ENCODE results near the gene TNXB.
"Not testable (repeated sequence)": the region's sequence is repeated elsewhere in the genome, so short reads cannot be mapped to it uniquely, and the experiment has no call there.

The TNXB gene

GRCh38 chr6:32109114-32109764 lies at the start of gene TNXB:
TNXB (minus strand) TSS chr6:32109338; CDS start chr6:32098198, 11,140 bp downstream.
- no peak for DNase-seq (ENCODE audit: low spot score)

GRCh38 chr6:32158052-32158451 lies 48.9 kb upstream of the TNXB start:
- DNase-seq (ENCODE audit: low spot score): no peak

- DNase-seq (ENCODE audit: low spot score): no peak
Measured at GRCh38 chr6:32156891-32157290, 47.8 kb upstream of the TNXB start.

DNA sequence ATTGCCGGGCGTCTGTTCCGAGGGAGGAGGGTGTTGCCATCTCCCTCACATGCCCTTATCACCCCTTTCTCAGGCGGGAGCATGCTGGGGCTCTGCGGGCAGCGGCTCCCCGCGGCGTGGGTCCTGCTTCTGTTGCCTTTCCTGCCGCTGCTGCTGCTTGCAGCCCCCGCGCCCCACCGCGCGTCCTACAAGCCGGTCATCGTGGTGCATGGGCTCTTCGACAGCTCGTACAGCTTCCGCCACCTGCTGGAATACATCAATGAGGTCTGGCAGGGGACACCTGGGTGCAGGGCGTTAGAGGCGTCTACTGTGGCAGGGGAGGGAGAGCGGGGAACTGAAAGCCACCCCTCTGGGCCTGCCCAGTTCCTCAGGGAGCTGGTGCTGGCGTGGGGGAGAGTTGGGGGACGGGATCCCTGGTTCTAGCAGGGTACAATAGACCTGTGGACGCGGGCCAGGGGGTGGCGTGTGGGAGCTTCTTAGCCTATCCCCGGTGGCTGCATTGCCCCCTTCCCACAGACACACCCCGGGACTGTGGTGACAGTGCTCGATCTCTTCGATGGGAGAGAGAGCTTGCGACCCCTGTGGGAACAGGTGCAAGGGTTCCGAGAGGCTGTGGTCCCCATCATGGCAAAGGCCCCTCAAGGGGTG lies 45.5 kb upstream of the TNXB start:
- DNase-seq (ENCODE audit: low spot score): peak; percentile 50

DNA sequence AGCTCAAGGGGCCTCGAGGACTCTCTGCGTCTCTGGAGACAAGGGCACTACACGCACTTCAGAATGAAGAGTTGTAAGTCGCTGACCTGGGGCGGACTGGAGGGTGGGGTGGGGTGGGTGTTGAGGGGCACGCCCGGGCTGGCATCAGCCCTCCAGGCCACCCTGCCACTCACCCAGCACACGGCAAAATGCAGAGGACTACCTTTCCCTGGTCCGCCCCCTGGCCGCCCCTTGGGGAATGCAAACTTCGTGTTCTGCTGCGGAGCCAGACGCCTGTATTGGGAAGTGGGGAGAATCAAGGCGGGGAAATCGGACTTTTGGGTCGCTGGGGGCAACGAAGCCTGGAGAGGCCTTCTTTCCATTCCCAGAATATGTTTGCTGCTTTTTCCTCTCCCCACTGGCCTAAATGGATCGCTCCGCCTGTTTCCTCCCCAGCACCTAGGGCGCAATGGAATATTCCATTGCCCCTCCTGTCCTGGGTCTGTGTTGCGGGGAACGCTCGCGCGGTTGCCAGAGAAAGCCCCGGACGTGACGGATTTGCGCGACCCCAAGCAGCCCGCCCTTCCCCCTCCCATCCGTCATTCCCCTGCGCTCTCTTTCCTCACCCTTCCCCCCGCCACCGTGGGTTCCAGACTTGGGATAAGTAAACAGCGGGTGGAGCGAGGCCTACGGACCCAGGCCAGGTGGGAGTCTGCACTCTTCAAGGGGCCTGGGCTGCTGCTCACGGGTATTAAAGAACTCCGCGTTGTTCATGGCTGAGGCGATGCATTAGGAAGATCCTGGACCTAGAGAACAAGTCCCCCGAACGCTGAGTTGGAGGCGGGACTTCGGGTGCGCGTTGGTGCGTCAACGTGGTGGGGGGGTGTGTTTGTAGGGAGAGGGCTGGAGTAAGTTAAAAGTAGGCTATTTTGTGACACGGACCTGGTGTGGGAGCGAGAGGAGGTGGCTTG lies 44.7 kb upstream of the TNXB start, which contains the start of gene PPT2:
Gene PPT2 (plus strand): TSS at position 578 of the 950 bp plus-strand sequence. CDS start 454 bp downstream, outside the sequence.
- DNase-seq (ENCODE audit: low spot score): peak; percentile 78

GRCh38 chr6:32152769-32153563 lies 43.8 kb upstream of the TNXB start:
- no peak for DNase-seq (ENCODE audit: low spot score)

DNA sequence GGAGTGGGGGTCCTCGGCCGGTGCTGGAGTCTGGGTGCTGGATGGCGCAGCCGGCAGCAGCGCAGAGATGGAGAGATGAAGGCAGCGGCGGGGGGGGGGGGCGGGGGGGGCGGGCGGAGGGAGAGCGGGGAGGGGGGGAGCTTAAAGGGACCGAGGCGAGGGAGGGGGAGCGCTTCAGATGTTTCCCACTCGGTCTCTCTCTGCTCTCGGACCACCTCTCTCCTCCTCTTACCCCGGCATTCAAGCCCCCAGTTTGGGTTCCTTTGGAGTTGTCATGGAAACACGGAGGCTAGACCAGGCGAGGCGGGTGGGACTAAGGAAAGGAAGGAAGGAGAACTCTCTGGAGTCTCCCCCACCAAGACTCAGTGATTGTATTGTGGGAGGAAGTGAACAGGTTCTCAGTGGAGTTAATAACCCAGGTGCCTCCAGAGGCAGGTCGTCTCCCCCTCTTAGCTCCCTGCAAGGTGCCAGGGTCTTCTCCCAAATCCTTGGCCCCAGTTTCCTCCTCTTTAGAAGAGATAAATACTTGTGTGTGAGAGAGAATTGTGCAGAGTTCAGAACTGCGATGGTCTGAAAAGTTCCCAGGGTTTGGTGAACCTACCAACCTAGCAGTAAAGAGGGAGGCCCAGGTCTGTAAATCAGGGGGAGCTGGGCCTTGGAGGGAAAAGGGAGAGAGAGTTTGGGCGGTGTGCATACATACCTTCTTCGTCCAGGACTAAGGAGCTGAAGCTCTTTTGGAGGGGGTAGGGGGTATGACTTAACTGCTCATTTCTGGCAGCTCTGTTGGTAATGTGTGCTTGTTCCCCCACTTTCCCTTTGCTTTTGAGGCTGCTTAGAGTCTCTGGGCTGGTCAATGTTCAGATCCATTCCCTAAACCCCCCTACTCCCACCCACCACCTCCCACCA lies 43.0 kb upstream of the TNXB start, which contains the start of gene PRRT1:
Gene PRRT1 (minus strand): TSS at position 77 of the 906 bp plus-strand sequence. CDS start 112 bp downstream, outside the sequence.
- no peak for DNase-seq (ENCODE audit: low spot score)

- no peak for DNase-seq (ENCODE audit: low spot score)
Measured at GRCh38 chr6:32151181-32151862, 42.2 kb upstream of the TNXB start.

DNA sequence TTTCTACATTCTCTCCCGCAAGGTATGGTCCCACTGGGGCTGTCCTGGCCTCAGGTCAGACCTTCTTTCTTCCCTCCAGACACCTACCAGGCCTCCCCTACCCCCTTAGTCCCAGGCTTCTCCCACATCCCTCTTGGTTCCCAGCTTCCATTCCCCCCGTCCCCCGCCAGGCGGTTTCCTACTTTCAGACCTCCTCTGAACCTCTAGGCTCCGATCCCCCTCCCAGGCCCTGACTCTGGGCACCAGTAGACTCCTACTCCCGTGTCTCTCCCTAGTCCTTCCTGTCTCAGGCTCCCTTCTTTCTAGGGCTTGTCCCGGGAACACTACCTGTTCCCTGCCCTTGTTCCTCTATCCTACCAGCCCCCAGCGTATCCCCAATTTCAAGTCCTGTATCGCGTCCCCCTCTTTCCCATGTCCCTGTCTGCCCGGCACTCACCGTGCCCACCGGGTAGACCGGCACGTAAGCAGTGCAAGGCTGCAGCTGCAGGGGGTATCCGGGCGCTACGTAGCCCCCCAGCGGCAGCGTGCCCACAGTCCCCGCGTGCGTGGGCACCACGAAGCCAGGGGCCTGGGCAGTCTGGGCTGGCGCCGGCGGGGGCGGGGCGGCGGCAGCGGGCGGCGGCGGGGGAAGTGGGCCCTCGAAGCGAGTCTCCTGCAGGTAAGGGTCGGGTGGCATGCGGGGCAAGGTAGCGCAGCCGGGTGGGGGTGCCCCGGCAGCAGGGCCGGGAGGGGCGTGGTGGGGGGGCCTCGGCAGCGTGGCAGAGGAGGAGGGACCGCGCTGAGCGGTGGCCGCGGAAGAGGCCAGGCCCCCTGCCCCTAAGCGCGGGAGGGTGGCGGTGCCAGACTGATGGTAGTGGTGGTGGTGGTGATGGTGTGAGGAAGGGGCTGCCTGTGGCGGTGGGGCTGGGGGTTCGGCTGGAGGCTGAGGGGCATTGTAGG lies 41.1 kb upstream of the TNXB start:
- DNase-seq (ENCODE audit: low spot score): no peak

DNA sequence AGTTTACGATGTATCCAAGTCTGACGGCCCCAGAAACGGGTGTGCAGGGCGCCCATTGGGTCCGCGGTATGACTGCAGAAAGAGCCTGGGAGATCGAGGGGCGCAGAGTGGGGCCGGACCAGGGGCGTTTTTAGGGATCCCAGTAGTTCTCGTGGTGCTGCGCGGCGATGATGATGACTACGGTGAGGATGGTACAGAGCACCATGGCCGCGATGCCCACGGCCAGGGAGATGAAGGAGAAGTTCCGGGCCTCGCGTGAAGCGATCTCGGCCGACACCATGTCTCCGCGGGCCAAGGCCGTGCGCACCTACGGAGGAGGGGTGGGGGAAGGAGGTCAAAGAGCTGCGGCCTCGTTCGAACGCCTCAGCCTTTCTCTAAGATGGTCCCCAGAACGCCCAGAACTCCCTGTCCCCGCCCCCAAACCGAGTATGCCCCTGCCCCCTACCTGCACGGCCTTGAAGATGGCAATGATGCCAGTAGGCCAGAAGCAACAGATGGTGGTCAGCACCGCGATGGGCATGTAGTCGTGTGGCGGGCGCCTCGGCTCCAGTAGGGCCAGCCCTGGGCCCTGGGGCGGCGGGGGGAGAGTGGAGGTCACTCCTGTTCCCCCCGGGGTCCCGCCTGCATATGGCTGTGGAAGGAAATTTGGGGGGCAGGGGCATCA lies 40.1 kb upstream of the TNXB start:
- DNase-seq (ENCODE audit: low spot score): no peak

DNA sequence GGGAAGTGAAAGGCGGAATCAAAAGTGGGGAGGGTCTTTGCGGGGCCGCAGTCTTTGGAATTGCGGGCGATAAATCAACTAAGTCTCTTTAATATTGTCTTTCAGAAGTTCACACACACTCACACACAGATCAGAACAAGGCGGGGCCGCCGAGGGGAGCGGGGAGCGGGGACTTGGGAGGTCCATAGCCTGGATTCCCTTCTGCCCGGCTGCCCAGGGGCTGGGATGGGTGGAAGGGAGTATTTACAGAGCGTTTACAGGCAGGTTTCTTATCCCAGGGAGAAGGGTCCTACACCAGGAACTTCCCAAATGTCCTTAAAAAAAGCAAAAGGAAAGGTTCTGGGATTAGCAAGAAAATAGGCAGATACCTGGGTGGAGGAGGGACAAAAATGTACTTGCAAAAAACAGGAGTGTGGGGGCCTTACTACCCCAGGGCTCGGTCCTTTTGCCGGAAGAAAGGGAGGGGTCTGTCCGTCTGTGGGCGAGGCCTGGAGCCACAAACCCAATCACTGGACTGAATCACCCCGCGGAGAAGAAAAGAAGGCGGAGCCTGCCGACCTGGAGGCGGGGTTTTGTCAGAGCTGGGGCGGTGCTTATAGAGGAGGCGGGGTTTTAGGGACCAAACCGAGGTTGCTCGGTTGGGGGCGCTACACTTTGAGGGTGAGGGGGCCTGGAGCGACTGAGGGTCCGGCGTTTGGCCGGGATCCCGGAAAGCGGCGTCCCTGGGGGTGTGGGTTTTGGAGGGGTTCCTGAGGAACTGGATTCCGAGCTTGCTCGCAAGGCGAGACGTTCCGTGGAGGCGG lies 39.4 kb upstream of the TNXB start:
- DNase-seq (ENCODE audit: low spot score): no peak

DNA sequence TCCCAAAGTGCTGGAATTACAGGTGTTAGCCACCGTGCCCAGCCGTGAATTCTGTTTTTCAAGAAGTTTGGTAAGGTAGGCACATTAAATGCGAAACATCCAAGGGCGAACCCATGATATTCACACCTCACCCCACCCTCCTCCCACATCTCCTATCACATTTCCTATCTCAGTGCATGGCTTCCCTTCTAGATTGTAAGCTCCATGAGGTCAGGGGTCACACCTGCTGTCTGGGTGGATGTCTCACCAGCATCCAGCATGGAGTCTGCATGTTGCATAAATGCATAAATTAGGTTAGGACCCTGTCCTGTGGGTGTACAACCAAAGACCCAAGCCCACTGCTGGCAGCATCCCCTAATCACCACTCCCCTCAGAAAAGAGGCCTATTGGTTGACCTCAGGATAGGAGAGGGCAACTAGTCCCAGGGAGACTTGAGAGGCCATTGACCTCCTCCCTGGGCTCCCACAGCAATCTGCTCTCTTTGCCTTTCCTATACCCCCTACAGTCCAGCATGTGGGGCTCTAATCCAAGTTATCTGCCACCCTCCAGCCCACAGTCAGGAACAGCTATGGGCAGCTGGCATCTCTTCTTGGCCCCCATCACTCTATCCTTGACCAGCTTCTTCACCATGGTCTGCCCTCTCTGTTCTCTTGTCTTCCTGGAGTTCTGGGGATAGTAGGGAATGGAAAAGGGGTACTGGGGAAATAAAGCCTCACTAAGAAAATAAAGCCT lies 38.4 kb upstream of the TNXB start:
- DNase-seq (ENCODE audit: low spot score): no peak

- no peak for DNase-seq (ENCODE audit: low spot score)
Measured at GRCh38 chr6:32146687-32147086, 37.5 kb upstream of the TNXB start.

GRCh38 chr6:32146287-32146686 lies 37.1 kb upstream of the TNXB start:
- DNase-seq (ENCODE audit: low spot score): no peak

DNA sequence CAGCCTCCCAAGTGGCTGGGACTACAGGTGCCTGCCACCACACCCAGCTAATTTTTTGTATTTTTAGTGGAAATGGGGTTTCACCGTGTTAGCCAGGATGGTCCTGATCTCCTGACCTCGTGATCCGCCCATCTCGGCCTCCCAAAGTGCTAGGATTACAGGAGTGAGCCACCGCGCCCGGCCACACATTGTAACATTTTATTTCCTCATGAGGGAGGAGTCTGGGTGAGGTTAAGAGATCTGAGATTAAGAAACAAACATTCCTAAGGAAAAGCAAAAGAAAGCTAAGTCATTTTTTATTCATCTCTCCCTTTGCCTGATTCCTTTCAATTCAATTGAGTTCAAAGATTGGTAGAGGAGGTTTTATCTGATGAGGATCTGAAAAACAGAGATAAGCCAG lies 35.1 kb upstream of the TNXB start:
- not testable (repeated sequence) for DNase-seq (ENCODE audit: low spot score)

- no peak for DNase-seq (ENCODE audit: low spot score)
Measured at GRCh38 chr6:32140420-32141046, 31.4 kb upstream of the TNXB start.
